HAP-1 (cell line): ENCODE measurements around the gene CD226.
"Not testable (repeated sequence)": the region's sequence is repeated elsewhere in the genome, so short reads cannot be mapped to it uniquely, and the experiment has no call there.

ENCODE experiments used
- DNase-seq, 2 experiments: peaks; one replicate each; pipeline ENCODE4 v3.0.0-alpha.2; 2016 to 2020; ENCODE audit warnings: low spot score in 2 of 2
- H3K27me3 ChIP-seq: fragments of 250-450 bp; sonication (Bioruptor Pico); 2 replicates; pipeline ENCODE4 v1.5.1; 2020; ENCODE audit warnings: low read depth, mild to moderate bottlenecking, moderate library complexity
- H3K36me3 ChIP-seq: fragments of 250-450 bp; sonication (Bioruptor Pico); replicated peaks from 2 replicates; pipeline ENCODE4 v1.5.1; 2020; ENCODE audit warnings: mild to moderate bottlenecking
- H3K4me1 ChIP-seq: fragments of 250-450 bp; sonication (Bioruptor Pico); 2 replicates; pipeline ENCODE4 v1.5.1; 2020; ENCODE audit warnings: mild to moderate bottlenecking
- H3K4me3 ChIP-seq: fragments of 250-450 bp; sonication (Bioruptor Pico); 2 replicates; pipeline ENCODE4 v1.5.1; 2020; ENCODE audit warnings: mild to moderate bottlenecking, moderate library complexity
- H3K9me3 ChIP-seq: fragments of 250-450 bp; sonication (Bioruptor Pico); 2 replicates; pipeline ENCODE4 v1.5.1; 2020; ENCODE audit warnings: mild to moderate bottlenecking, moderate library complexity
- in situ Hi-C: fragments of 300-500 bp; cut with MboI; formaldehyde crosslinking; loops from 3 replicates; pipeline ENCODE4 v1.14.3; 2020; ENCODE audit warnings: low sequenced_read_pairs, inconsistent platforms, mixed read lengths

The CD226 gene

DNA sequence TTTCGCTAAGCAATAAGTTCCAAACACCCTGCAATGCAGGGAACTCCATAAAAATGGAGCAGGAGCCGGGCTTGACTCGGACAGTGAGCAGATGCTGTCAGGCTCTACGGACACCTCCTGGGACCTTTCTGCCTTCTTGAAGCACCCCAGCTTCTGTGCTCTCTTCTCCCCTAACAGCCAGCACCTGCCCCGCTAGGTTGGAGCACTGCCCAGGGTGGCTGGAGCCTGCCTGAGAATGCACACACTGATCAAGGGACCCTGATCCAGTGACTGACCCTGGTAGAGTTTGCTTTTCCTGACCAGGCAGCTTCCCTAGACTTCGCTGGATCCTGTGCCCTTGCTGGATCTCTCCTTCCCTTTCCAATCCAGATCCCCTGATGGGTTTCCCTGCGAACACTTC, 40.9 kb downstream of the CD226 start:
- no peaks in the 10 kb centered on the region for H3K9me3 ChIP-seq
- no peaks in the 10 kb centered on the region for H3K27me3 ChIP-seq
- no peaks in the 10 kb centered on the region for H3K36me3 ChIP-seq
- DNase-seq, result no peak
- in situ Hi-C loops, result no loop called here
- no peak overlapping the region for H3K4me3 ChIP-seq
- no peaks in the 10 kb centered on the region for H3K4me1 ChIP-seq

DNA sequence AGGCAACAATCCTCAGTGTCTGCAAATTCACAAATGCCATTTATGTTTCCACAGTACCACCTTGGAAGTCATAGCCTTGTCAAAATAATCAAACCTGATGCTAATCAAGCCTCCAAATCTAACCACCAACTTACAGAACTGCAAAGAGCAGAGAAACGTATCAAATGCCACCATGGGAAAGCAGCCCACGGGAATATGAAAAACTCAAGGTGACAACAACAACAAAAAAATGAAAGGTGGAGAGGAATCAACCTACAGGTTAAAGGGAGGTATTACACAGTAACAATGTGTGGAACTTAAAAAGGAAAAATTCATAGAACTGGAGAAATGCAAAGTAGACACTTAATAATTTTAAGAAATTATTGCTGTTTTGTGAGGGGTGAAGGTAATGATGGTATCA, 46.7 kb downstream of the CD226 start:
- no peaks in the 10 kb centered on the region for H3K27me3 ChIP-seq
- DNase-seq, result no peak
- in situ Hi-C loops, result no loop called here
- no peak overlapping the region for H3K4me3 ChIP-seq
- no peaks in the 10 kb centered on the region for H3K4me1 ChIP-seq
- no peaks in the 10 kb centered on the region for H3K36me3 ChIP-seq
- H3K9me3 ChIP-seq, result peaks cover 3% of the 10 kb centered on the region

DNA sequence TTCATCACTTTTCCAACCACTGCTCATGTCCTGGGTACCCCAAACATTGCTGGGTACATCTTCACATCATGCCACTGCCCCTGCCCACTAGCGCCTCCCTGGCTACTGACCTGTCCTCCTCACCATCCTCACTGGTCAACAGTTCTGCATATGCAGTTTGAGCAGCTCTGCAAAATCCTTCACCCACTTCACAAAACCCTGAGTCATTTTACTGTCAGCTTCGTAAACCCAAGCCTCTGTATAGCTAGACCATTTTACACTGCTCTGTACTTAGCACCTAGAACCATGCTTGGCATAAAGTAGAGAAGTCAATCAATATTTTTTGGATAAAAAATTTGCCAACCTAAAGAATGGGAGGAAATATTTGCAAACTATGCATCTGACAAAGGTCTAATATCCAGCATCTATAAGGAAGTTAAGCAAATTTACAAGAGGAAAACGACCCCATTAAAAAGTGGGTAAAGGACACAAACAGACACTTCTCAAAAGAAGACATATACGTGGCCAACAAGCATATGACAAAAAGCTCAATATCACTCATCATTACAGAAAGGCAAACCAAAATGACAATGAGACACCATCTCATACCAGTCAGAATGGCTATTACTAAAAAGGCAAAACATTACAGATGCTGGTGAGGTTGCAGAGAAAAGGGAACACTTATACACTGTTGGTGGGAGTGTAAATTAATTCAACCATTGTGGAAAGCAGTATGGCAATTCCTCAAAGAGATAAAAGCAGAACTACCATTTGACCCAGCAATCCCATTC, 48.3 kb downstream of the CD226 start:
- DNase-seq, H3K4me1 ChIP-seq, H3K9me3 ChIP-seq, H3K27me3 ChIP-seq, H3K36me3 ChIP-seq, in situ Hi-C loops, H3K4me3 ChIP-seq: not testable (repeated sequence)

DNA sequence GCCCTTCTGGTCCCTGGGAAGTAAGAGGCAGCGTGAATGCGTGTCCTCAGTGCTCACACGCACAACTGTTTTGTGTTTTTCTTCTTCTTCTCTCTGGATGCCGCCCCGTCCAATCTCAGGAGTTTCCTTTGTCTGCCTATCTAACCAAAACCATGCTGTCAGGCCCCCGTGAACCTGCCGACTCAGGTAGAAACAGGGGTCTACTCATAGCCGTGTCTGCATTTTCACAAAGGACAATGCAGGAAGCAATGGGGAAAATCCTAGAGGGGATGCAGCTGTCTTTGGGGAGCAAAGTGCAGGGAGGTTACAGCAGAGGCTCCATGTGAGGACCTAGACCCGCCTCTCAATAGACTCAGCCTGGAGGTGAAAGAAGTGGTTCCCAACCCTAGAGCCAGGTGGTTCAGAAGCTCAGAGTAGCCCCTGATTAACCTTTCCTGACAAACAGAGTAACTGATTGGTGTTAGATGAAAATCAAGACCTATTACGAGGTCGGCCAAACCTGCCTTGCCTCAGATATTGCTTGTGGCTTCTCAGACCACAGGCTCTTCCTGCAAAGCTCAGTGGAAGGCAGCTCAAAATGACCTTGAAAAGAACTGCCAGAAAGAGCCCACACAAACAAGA, 49.3 kb downstream of the CD226 start:
- H3K36me3 ChIP-seq, result no peaks in the 10 kb centered on the region
- H3K27me3 ChIP-seq, result no peaks in the 10 kb centered on the region
- H3K9me3 ChIP-seq, result peaks cover 3% of the 10 kb centered on the region
- H3K4me1 ChIP-seq, result no peaks in the 10 kb centered on the region
- no peak overlapping the region for H3K4me3 ChIP-seq
- in situ Hi-C loops, result no loop called here
- no peak for DNase-seq

DNA sequence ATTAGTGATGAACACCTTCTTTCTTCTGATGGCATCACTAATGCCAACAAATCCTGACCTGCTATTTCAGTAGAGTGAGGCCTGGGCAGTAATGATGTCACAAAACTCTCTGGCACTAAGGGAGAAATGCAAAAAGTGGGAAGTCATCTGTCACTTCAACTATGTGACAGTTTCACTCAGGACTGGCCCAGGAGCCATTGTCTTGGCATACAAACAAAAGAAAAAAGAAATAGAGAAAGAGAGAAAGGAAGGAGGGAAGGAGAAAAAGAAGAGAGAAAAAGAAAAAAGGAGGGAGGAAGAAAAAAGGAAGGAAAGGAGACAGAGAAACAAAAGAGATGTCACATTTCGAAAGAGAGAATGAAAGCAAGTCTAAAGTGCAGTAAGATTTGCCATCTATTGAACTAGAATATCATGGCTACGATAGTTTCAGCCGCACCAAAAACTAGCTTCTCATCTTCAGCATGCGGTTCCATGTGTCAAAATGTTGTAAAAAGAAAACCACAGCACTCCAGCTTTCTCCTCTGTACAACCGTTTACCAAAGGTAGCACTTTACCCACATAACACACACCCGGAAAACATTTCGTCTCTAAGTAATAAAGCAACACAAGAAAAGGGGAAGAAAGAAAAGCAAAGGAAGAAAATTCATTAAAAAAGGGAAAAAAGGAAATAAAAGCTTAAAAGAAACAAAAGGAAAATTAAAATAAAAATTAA, 50.1 kb downstream of the CD226 start:
- Histone ChIP-seq H3K4me3 (no peak overlapping the region), H3K9me3 (peaks cover 3% of the 10 kb centered on the region), H3K36me3 (no peaks in the 10 kb centered on the region), H3K4me1 (no peaks in the 10 kb centered on the region), H3K27me3 (no peaks in the 10 kb centered on the region)
- in situ Hi-C loops, result no loop called here
- DNase-seq, result no peak

DNA sequence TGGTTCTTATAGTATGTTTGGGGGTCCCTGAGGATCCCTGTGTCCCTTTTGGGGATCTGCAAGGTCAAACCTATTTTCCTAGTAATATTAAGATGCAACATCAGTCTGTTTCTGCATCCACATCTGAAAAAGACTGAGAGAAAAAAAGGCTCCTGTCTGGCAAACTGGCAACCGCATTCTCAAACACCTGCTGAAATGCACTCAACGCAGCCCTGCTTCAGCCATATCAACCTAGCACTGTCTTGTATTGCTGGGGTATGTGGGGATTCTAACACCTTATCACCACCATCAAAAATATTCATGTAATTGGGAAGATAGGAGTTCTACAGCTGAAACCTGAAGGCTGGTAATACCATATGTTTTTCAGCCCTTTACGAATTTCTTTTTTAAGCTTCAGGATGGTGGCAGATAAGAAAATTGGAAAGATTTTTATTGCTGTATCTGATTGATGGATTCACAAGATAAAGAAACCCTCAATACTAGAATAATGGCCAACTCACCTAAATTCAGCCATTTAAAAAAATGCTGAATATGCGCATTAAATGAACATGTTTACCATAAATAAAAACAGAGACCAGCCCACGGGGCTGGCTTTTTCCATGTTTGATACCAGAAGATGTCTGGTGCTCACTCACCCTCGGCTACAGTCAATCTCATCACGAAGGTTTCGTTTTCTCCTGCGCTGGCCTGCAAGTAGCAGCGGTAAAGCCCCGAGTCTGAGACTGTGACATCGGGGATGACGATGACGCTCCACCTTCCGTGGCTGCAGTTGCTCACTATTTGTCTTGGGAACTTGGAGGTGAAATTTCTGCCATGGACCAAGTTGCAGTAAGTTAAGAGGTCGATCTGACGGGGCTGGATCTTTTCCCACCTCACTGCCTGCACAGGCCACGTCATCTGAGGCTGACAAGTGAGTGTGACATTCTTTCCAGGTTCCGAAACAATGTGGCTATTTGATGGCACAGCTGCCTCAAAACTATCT, 52.3 kb downstream of the CD226 start:
- DNase-seq, result no peak
- Histone ChIP-seq H3K4me1 (no peaks in the 10 kb centered on the region), H3K9me3 (peaks cover 3% of the 10 kb centered on the region), H3K4me3 (no peak overlapping the region), H3K36me3 (no peaks in the 10 kb centered on the region), H3K27me3 (no peaks in the 10 kb centered on the region)
- in situ Hi-C loops, result no loop called here

DNA sequence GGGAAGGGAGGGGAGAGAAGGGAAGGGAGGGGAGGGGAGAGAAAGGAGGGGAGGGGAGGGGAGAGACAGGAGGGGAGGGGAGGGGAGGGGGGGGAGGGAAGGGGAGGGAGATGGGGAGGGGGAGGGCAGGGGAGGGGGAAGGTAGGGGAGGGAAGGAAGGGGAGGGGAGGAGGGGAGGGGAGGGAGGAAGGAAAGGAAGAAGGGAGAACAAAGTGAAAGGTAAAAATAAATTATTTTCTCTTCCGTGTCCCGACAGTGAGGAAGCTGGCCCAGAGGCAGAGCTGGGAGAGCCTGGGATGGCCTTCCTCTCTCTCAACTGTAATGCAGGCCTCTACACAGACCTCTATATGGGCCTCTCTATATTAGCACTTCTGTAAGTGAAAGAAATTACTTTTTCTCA, 53.2 kb downstream of the CD226 start:
- DNase-seq, result no peak
- H3K9me3 ChIP-seq, result no peaks in the 10 kb centered on the region
- in situ Hi-C loops, result no loop called here
- H3K4me1 ChIP-seq, result no peaks in the 10 kb centered on the region
- no peaks in the 10 kb centered on the region for H3K27me3 ChIP-seq
- no peaks in the 10 kb centered on the region for H3K36me3 ChIP-seq
- no peak overlapping the region for H3K4me3 ChIP-seq

DNA sequence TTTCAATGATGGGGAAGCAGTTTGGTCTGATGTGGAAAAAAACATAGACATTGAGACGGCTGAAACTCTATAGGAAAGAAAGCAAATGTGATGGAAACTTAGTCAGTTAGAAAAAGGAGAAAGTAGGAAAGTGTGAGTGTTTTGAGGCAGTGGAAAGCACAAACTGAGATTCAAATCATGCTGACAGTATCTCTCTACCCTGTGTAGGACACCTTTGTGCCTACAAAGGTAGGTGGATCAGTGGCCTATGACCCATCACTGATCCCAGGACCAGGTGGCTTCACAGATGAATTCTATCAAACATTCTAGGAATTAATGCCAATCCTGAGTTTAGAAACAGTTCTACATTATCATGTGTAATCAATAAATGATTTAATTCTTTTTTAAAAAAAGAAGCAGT, 57.1 kb downstream of the CD226 start:
- Histone ChIP-seq H3K27me3 (no peaks in the 10 kb centered on the region), H3K9me3 (no peaks in the 10 kb centered on the region), H3K36me3 (no peaks in the 10 kb centered on the region), H3K4me3 (no peak overlapping the region), H3K4me1 (no peaks in the 10 kb centered on the region)
- in situ Hi-C loops, result no loop called here
- no peak for DNase-seq

DNA sequence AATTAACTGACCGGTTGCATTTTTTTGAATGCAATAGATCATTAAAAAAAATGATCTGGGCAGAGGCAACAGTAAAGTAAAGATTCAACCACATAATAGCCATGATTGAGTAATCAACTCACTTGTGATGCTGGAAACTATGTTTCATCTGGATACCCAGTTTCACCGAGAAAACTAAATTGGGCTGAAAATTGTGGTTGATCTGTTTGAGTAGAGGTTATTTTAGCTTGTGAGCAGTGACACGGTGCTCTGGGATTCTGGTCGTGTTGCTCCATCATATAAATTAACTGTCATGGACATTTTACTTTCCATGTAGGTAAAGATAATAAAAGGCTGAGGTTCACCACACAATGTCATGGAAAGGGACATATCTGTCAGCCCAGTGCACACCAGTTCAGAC, 58.7 kb downstream of the CD226 start:
- H3K4me3 ChIP-seq, result no peak overlapping the region
- H3K27me3 ChIP-seq, result no peaks in the 10 kb centered on the region
- H3K4me1 ChIP-seq, result no peaks in the 10 kb centered on the region
- in situ Hi-C loops, result no loop called here
- H3K36me3 ChIP-seq, result no peaks in the 10 kb centered on the region
- H3K9me3 ChIP-seq, result no peaks in the 10 kb centered on the region
- DNase-seq, result no peak

DNA sequence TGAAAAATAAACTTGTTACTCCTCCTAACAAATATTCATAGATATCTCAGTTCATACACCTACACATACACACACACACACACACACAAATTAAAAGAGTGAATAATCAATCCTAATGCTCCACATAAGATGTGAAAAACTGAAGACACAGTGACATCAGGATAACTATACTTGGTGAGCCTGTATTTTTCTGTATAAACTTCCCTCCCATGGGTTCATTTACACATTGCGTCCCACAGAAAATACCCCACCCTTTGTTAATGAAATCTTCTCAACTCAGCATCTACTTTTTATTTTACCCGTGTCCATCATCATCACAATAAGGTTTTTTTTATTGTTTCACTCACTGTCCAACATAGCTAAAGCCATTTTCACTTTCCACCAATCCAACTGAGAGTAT, 60.4 kb downstream of the CD226 start:
- no peaks in the 10 kb centered on the region for H3K27me3 ChIP-seq
- no peaks in the 10 kb centered on the region for H3K36me3 ChIP-seq
- no peaks in the 10 kb centered on the region for H3K4me1 ChIP-seq
- H3K9me3 ChIP-seq, result no peaks in the 10 kb centered on the region
- H3K4me3 ChIP-seq, result no peak overlapping the region
- in situ Hi-C loops, result no loop called here
- no peak for DNase-seq

DNA sequence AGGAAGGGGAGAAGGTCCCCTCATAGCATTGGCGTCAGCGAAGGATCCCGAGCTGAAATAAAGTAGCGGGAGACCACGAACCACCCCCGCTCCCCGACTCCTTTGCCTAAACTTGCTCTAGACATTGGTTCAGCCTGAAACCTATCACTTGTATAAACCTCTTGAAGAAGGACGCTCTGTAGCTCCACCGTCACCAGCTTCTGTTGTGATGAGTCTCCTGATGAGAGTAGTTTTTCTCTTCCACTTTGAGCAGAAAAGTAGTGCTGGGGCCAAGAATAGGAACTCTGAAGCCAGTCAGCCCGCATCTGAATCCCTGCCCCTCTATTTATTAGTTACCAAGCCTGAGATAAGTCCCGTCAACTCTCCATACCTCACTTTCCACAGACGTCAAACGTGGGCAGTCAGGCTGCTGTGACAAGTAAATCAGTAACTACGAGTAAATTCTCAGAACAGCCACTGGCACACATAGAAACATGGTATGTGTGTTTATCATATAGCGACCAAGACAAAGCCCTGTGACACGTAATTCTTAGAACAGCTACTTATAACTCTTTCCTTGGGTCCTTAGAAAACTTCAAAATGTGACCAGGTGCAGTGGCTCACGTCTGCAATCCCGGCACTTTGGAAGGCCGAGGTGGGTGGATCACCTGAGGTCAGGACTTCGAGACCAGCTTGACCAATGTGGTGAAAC, 61.7 kb downstream of the CD226 start:
- Histone ChIP-seq H3K27me3 (no peaks in the 10 kb centered on the region), H3K4me1 (no peaks in the 10 kb centered on the region), H3K9me3 (no peaks in the 10 kb centered on the region), H3K4me3 (no peak overlapping the region), H3K36me3 (no peaks in the 10 kb centered on the region)
- DNase-seq, result no peak
- in situ Hi-C loops, result no loop called here

DNA sequence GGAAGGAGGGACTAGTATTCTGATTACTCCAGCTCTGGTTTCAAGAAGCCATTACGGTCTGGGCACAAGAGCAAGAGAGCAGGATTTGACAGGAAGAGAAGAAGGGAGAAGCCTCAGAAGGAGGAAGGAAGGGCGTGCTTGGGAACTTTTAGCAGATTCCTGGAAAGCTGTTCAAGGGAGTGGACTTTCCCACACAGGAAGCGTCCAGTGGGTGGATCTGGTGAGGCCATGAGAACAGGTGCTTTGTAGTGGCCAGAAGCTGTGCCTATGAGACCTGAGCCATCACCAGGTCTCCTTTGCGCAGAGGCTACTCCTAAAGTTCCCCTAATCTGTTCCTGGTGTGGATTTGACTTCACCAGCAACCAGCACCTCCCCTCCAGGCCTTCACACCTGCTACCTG, 62.3 kb downstream of the CD226 start:
- Histone ChIP-seq H3K4me1 (no peaks in the 10 kb centered on the region), H3K4me3 (no peak overlapping the region), H3K9me3 (no peaks in the 10 kb centered on the region), H3K36me3 (no peaks in the 10 kb centered on the region), H3K27me3 (no peaks in the 10 kb centered on the region)
- in situ Hi-C loops, result no loop called here
- no peak for DNase-seq

DNA sequence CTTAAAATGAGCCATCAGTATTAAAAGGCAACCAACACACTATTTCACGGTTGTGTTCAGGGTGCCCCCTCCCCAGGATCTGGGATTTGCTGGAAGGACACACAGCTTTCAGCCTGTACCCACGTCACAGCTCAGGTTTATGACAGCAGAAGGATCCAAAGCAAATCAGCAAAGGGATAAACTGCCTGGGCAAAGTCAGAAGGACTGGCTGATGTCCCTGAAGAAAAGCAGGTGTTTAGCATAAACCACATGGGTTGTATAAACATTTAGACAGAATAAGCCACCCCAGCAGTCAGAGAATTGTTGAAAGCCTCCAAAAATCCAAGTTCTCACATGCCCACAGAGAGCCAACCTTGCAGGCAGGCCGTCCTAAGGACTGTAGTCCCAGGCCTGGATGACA, 63.9 kb downstream of the CD226 start:
- Histone ChIP-seq H3K4me1 (no peaks in the 10 kb centered on the region), H3K36me3 (no peaks in the 10 kb centered on the region), H3K9me3 (no peaks in the 10 kb centered on the region), H3K4me3 (no peak overlapping the region), H3K27me3 (no peaks in the 10 kb centered on the region)
- in situ Hi-C loops, result no loop called here
- DNase-seq, result no peak
